ENCODE results near the gene SLC25A44.

SLC25A44 gene

DNA sequence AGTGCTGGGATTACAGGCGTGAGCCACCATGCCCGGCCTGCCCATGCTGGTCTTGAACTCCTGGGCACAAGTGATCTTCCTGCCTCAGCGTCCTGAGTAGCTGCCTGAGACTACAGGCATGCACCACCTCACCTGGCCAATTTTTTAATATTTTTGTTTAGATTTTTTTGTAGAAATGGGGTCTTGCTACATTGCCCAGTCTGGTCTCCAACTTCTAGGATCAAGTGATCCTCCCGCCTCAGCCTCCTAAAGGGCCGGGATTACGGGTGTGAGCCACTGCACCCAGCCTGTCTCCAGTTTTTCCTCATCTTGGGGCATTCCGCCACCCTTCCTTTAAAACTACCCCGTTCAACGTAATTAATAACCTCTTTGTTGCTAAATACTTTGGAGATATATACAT is 26.3 kb downstream of the SLC25A44 start:
- TF ChIP-seq, protein P1, sequence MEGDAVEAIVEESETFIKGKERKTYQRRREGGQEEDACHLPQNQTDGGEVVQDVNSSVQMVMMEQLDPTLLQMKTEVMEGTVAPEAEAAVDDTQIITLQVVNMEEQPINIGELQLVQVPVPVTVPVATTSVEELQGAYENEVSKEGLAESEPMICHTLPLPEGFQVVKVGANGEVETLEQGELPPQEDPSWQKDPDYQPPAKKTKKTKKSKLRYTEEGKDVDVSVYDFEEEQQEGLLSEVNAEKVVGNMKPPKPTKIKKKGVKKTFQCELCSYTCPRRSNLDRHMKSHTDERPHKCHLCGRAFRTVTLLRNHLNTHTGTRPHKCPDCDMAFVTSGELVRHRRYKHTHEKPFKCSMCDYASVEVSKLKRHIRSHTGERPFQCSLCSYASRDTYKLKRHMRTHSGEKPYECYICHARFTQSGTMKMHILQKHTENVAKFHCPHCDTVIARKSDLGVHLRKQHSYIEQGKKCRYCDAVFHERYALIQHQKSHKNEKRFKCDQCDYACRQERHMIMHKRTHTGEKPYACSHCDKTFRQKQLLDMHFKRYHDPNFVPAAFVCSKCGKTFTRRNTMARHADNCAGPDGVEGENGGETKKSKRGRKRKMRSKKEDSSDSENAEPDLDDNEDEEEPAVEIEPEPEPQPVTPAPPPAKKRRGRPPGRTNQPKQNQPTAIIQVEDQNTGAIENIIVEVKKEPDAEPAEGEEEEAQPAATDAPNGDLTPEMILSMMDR (IDR thresholded peaks at IDR 0.05; ENCODE audit: low read depth, low read length, missing control alignments) = no peak
- no peak overlapping the region for H3K4me3 ChIP-seq (ENCODE audit: low read depth, low read length)
- DNase-seq (ENCODE audit: low read depth) = no peak

DNA sequence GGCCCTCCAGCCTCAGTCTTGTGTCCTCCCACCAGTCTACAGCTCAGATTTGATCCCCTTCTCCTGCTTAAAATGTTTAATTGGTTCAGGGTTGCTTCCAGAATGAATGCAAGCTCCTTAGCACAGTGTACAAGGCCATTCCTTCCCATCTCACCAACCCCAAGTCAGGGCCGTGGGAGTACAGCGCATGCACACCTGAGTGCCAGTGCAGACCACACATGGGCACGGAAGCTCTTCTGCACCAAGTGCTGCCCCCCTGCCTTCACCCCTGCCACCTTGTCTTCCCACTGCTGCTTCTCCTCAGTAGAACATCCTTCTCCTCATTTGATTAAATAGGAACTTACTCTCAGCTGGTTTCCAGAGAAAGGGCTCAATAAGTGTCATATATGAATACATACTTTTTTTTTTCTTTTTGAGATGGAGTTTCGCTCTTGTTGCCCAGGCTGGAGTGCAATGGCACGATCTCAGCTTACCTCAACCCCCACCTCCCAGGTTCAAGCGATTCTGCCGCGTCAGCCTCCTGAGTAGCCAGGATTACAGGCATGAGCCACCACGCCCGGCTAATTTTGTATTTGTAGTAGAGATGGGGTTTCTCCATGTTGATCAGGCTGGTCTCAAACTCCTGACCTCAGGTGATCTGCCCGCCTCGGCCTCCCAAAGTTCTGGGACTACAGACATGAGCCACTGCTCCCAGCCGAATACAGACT is 28.2 kb downstream of the SLC25A44 start:
- TF ChIP-seq, protein P1 (IDR thresholded peaks at IDR 0.05; ENCODE audit: low read depth, low read length, missing control alignments) = no peak
- no peak overlapping the region for H3K4me3 ChIP-seq (ENCODE audit: low read depth, low read length)
- no peak for DNase-seq (ENCODE audit: low read depth)

DNA sequence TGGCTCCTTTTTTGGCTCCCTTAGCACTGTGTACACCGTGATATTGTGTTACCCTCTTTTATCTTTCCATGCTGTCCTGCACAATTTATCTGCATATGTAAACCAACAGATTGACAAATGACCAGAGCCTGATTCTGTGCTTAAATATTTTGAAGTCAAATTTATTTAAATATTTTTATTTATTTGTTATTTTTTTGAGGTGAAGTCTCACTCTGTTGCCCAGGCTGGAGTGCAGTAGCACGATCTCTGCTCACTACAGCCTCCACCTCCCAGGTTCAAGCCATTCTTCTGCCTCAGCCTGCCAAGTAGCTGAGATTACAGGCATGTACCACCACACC is 31.7 kb downstream of the SLC25A44 start:
- TF ChIP-seq, protein P1 (IDR thresholded peaks at IDR 0.05; ENCODE audit: low read depth, low read length, missing control alignments) = no peak
- no peak for DNase-seq (ENCODE audit: low read depth)
- H3K4me3 ChIP-seq (ENCODE audit: low read depth, low read length) = no peak overlapping the region

DNA sequence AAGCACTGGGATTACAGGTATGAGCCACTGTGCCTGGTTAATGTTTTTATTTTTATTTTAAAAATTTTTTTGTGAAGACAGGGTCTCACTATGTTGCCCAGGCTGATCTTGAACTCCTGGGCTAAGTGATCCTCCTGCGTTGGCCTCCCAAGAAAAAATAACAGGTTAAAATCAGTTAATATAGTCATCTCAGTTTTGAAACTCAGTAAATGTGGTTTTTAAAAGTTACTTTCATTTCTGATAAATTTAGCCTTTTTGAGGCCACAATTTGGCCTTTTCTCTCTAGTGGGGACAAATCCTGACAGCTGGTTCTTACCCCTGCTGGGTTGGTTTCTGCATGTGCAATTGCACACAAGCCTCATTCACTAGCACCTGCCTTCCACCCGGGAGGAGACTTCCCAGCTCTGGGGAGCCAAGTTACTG is 32.2 kb downstream of the SLC25A44 start:
- DNase-seq (ENCODE audit: low read depth) = peak; percentile 89
- no peak overlapping the region for H3K4me3 ChIP-seq (ENCODE audit: low read depth, low read length)
- TF ChIP-seq, protein P1 (IDR thresholded peaks at IDR 0.05; ENCODE audit: low read depth, low read length, missing control alignments) = no peak

DNA sequence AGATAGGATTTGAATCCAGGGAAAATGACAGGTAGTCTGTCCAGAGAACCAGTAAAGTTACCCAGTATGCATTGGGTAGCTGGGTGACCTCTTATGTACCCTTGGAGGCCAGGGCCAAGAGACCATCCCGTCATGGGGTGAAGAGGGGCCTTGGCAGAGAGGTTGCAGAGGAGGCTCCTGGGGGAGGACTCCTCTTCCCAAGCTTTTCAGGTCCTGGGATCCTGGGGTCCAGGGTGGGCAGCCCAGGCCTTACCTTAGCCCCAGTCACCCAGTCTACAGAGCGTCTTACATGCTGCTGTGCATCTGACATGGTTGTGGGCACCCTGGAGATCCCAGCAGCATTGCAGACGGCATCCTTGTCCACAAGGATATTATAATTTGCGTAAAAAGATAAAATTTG is 32.9 kb downstream of the SLC25A44 start:
- no peak overlapping the region for H3K4me3 ChIP-seq (ENCODE audit: low read depth, low read length)
- DNase-seq (ENCODE audit: low read depth) = no peak
- TF ChIP-seq, protein P1 (IDR thresholded peaks at IDR 0.05; ENCODE audit: low read depth, low read length, missing control alignments) = no peak

DNA sequence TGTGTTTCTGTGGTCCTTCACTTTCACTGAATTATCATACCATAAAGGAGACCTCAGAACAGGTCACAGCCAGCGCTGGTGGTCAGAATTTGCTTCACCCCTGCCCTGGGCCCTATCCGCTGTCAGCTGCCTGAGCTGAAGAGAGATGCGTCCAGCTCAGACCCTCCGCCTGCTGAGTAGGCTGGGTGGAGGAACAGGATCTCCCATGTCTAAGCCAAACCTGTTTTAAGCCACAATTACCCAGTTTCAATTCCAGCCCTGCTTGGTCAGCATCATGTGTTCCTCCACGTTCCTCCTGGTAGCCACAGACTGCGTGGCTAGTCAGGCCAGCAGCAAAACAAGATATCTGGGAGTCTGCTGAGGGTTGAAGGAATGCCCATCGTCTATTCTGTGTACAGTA is 34.6 kb downstream of the SLC25A44 start:
- no peak overlapping the region for H3K4me3 ChIP-seq (ENCODE audit: low read depth, low read length)
- TF ChIP-seq, protein P1 (IDR thresholded peaks at IDR 0.05; ENCODE audit: low read depth, low read length, missing control alignments) = no peak
- DNase-seq (ENCODE audit: low read depth) = no peak

DNA sequence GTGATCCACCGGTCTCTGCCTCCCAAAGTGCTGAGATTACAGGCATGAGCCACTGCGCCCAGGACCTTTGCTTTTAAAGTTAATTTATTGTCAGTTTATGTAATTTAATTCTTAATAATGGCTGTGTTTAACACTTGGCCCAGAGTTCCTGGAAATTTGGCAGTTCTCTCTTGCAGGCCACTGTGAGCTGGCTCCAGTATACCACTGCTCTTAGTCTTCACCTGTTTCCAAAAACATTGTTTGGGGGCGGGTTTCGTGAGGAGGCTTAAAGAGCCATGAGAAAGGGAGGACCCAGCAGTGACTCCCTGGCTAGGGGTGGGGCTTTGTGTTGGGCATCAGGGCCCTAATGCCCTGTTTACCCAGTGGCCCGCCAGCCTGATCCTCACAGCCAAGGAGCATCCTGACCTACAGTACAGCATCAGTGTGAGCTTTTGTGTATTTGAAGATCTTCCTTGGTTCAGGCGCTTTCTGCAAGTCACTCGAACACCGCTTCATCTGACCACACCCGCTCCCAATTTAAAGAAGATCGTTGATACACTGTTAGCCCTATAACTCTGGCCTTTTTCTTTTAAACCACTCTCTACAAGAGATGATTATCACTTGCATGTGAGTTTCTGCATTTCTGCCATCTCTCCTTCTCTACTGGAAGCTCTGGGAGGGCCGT is 36.0 kb downstream of the SLC25A44 start:
- no peak overlapping the region for H3K4me3 ChIP-seq (ENCODE audit: low read depth, low read length)
- DNase-seq (ENCODE audit: low read depth) = no peak
- TF ChIP-seq, protein P1 (IDR thresholded peaks at IDR 0.05; ENCODE audit: low read depth, low read length, missing control alignments) = no peak
